HG03045 (cell line): ENCODE measurements around the gene FRRS1L.

Experiments
- ATAC-seq: cut with Tn5 transposase; IDR thresholded peaks from one replicate; pipeline ENCODE4 v1.9.1; 2021; ENCODE audit warnings: mild to moderate bottlenecking, moderate library complexity; ENCODE audit not compliant: unreplicated experiment

The FRRS1L gene

DNA sequence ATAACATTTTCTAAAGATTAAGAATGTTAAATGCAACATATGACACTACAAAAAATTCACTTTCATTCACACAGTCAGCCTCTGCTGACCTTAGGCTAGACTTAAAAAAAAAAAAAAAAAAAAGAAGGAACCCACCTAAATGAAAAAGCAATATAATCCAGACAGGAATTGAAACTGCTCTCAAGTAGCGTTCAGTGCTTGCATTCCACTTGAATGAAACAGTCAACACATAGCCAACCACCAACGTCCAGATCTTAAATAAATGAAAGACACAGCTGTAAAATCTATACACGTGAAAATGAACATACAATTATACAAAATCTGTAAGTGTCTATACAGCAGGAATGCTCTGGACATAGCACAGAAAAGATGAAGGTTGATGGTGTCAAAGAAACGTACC lies 58.7 kb downstream of the FRRS1L start:
- no peak for ATAC-seq

DNA sequence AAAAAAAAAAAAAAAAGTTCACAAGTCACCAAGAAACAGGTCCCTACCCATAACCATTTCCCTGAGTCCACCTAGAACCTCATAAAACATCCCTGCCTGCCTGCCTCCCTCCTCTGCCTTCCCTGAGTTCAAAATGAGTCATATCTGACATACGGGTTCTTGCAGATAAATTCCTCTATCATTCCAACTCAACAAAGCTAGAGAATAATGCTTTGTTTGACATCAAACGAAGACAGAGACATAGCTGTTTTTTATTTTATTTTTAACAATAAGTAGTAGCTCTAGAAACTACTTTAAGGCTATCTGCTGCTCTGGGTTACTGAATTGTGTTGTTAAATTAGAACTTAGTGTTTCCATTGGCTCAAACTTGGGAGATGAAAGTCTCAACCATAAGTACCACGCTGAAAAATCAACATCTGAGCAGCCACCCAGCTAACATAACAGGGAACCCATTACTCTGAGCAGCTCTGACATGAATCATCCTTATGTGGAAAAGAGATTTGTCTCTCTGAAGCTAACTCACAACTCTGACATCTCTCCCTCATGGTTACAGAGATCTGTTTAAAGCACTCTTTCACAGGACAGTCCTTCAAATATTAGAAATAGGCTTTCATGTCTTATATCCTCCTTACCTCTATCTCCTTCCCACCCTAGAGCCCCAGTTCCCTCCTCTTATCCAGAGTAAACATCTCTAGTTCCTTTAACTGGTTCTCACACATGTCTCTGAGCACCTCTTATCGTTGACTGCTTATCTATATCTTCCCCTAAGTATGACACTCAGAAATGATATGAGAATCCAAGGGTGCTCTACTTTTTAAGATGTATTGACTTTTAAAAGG lies 59.4 kb downstream of the FRRS1L start:
- ATAC-seq, result no peak

GRCh38 chr9:109101810-109102209 lies 65.2 kb downstream of the FRRS1L start:
- peak; percentile 86 for ATAC-seq

DNA sequence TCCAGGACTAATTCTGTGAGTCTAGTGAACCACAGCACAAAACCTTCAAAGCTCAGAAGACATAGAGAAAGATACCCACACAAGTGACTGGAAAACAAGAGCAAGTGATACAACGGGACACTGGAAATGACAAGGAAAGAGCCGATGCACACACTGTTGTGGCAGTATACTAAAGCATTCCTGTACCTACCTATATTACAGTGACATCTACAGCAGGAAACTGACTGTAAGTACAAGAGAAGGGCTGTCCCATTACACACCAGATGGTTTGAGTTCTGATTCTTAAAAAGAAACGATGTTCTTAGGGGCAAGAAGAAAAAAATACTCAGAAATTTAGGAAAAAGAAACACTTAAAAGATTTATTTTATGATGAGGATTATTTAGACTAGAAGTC lies 65.8 kb downstream of the FRRS1L start:
- no peak for ATAC-seq

DNA sequence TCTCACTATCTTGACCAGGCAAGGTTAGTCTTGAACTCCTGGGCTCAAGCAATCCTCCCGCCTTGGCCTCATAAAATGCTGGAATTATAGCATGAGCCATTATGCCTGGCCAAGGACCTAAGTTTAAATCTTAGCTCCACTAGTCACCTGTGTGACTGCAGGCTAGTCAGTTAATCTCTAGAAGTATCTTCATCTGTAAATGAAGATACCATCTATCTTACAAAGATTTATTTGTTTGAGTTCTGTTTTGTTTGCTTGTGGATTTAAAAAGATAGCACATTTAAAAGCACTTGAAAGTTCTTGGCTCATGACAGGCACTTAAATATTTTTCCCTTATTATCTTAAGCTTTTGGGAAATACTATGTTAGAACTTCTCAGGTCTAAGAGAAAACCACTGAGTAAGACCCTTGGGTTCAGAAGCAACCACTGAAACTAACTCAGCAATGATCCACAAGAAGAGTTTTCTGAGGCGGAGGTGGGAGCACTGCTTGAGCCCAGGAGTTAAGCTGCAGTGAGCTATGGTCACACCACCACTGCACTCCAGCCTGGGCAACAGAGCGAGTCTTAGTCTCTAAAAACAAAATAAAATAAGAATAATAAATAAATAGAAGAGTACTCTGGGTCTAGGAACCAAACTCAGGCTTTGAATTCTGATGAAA lies 66.4 kb downstream of the FRRS1L start:
- ATAC-seq, result no peak

- ATAC-seq, result no peak
These were observed 68.1 kb downstream of the FRRS1L start for GRCh38 chr9:109098960-109099308.

DNA sequence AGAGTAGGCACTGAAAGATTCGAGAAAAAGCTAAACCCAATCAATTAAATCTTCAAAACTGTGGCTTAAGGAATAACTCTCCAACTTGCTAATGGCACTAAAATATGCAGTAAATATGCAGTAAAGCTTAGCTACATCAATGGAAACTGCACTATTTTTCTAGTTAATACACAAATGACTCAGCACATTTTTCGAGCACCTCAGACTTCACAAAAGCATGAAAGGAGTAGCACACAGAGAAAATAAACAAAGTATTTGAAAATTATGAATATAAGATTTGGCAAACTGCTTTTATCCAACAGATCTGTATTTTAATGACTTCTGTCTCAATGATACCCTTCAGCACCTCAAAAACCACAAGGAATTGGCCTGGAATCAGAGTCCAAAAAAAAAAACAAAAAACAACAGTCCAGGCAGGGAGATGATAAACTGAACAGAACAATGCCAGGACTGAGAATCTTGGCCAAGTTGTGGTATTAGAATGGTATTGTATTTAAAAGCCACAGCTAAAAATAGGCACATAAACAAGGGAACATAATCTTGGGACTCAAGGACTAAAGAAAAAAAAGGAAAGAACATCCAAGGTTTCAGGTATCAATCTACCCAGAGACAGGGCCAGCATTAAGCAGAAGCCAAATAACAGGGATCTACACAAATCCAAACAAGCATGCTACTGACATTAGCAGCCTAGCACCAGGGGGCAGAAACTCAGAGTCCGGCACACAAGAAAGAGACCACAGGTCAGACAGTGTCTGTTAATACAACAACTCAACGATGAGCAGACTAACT lies 68.7 kb downstream of the FRRS1L start:
- ATAC-seq, result no peak

DNA sequence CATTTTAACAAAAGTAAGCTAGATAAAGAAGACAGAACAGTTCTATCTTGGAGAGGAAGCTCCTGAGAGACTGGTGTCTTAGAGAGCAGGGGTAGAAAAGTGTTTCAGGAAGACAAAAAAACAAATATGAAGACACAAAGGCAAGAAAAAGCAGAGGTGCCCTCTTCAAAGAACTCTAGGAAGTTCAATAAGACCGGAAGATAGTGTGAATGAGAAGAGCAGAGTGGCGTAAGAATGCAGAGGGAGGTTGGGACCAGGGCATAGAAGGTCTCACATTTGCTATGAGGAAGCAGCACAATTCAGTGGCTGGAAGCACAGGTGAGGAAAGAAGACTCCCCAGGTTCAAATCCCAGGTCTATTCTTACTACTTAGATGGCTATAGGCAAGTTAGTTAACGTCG lies 69.9 kb downstream of the FRRS1L start:
- no peak for ATAC-seq

GRCh38 chr9:109095321-109095720 lies 71.7 kb downstream of the FRRS1L start:
- no peak for ATAC-seq

GRCh38 chr9:109094268-109094667 lies 72.8 kb downstream of the FRRS1L start:
- no peak for ATAC-seq

DNA sequence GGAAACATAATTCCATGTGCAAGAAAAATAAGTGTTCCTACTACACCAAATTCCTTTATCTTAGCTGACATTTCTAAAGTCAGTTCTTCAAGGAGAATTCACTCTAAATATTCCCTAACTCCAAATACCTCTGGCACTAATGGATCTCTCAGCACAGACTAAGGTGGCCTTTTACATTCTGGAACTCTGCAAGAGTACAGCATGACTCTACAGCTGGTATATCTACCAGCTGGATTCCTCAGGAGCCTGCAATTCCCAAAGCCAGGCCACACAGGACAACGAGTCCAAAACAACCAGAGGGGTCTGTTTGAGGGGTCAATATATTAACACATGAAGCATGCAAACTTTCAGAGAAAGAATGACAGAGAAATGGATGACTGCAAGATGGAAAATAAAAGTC lies 74.5 kb downstream of the FRRS1L start:
- ATAC-seq, result no peak

DNA sequence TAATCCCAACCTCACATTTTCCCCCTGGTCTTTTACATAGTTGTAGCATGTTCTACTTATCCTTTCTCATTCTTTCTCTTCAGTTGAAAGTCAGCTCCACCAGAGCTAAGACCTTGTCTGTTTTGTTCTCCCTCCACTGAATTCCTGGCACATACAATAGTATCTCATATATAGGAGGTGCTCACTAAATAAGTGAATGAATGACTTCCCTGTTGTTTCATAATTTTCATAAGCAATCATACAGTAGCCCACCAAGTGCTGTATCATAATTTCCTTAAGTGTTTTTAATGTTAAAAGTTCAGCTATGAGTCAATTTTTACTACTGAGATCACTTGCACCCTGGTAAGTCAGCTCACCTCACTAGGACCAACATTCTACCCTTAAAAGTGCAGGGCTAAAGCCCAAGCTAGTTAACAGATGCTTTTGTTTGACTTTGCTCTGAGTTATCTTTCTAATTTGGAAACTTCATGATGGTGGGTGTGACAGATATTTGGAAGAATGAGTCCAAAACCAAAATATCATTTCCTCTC lies 74.9 kb downstream of the FRRS1L start:
- ATAC-seq, result no peak

DNA sequence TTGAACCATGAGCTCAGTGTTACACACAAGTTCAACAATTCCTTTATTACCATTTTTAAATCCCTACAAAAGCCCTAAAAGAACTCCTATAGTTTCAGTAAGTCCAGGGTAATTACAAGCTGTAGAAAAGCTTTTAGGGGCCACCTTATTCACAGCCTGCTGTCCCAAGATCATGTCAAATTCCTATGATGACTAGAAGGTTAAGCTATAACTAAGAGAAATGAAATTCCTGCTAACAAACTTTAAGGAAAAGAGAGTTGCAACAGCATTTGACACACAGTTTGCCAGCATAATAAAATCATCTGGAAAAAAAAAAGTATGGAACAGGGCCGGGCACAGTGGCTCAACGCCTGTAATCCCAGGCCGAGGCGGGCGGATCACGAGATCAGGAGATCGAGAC lies 78.8 kb downstream of the FRRS1L start:
- ATAC-seq, result no peak

DNA sequence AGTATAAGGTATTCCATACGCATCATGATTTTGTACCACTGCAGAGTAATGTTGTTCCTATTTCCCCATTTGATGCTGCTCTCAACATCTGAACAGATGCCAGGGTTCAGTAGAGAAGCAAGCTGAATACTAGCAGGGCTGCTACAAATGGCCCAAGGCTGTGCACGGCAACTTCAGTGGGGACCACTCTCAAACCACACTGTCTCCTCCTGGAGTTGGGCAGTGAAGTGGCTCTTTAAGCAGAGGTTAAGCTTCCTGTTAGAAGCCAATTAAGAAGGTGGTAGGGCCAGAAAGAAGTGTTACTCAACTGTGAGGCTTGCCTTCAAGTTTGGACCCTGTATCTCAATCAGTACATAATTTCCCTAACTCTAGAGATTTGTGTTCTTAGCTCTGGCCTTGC lies 79.3 kb downstream of the FRRS1L start:
- ATAC-seq, result no peak

DNA sequence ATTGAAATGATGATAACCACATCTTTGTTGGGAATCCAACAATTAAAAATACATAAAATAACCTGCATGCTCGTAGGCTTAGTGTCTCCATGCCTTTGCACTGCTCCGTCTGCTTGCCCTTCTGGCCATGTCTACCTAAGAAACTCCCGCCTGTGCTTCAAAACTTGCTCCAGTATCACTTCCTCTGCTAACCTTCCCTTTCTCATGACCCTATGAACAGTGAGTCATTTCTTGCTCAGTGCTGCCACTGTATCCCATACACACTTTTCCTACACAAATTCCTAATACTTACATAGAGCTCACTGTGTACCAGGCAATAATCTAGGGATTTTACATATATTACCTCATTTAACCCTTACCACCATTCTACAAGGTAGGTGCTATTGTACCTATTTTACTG lies 80.8 kb downstream of the FRRS1L start:
- peak; percentile 94 for ATAC-seq

- ATAC-seq, result no peak
These were observed 81.5 kb downstream of the FRRS1L start for GRCh38 chr9:109085510-109085909.

DNA sequence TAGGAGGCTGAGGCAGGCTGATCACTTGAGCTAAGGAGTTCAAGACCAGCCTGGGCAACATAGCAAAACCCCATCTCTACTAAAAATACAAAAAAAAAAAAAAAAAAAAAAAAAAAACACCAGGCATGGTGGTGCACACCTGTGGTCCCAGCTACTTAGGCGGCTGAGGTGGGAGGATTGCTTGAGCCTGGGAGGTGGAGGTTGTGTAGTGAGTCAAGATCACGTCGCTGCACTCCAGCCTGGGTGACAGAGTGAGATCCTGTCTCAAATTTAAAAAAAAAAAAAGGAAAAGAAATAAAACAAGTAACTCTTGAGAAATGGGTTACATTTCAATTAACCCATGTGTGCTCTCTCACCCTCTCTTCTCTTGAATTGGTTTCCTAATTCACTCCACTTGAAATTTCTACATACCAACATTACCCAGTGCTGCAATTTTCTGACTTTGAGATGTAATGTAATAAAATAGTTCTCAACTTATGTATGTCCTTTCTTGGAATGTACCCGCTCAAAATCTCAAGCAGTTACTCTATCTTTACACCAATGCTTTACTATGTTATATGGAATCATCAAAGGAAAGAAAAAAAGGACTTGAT lies 83.1 kb downstream of the FRRS1L start:
- ATAC-seq, result no peak

GRCh38 chr9:109083141-109083540 lies 83.9 kb downstream of the FRRS1L start:
- ATAC-seq, result no peak

GRCh38 chr9:109082091-109082620 lies 84.9 kb downstream of the FRRS1L start:
- no peak for ATAC-seq
